NCI-H1694 treated with DMSO at 0.1 percent for 48 hours (cell line): ENCODE results near the gene GMCL2.
A peak's percentile ranks its signal among the peaks of the same experiment; 100 is the strongest.

Source experiments
- DNase-seq: peaks from one replicate; lab custom pipeline; 2025; lab: John Stamatoyannopoulos, UW

GMCL2 gene

DNA sequence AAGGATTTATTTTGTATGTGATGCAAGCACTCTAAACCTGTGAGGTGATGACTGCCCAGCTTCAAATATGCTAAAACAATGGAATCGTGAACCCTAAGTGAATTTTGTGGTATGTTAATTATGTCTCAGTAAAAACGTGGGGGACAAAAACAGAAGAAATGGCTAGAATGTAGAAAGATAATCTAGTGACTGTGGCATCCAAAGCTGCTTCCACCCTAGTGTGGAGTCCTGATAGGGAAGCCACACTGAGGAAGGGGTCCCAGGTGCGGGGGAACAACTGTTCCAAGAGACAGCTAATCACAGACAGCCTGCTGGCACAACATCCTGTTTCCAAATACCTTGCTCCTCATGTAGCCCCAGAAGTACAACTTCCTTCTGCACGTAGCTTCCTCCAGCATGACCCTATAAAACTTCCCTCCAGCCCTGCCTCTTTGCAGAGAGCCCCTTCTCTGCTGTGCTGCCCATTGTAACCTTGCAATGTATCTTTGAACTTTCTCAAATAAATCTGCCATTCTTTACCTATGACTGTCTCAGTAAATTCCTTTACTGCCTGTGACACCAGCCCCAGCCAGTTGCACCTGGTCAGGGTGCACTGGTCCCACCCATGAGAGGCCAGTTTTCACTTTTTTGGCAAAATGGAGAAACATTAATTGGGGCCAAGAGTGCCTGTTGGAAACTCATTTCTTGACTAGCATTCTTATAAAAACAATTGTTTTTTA lies 4.9 kb downstream of the GMCL2 start:
- DNase-seq: no peak

DNA sequence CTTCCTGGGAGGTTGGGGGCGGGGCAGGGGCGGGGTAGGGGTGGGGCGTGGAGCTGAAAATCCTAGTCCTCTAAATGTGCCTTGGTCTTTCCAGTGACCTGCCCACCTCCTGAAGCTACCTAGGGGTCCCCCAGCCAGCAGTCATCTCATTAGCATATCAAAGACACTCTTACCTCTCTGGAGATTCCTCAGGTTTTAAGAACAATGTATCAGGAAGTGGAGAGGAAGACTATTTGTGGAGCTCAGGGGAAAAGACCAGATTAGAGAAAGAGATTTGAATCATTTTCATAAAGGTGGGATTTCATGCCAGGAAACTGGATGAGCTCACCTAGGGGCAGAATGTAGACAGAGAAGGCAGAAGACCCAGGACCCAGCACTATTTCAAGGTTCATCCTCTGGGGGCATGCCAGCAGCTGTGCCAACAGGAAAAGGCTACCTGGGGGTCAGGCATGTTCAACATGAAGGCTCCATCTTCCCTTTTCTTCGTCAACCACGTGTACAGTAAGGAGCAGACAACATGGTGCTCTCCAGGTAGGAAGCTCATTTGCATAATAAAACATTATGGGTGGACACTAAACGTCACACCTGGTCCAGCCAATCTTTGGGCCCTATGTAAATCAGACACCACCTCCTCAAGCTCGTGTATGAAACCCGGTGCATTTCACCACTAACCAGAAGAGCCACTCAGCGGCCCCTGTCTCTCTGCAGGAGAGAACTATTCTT lies 6.9 kb downstream of the GMCL2 start:
- DNase-seq: no peak

- no peak for DNase-seq
Observed at GRCh38 chr5:178177569-178177968, 9.6 kb downstream of the GMCL2 start.

GRCh38 chr5:178176791-178177190 lies 10.4 kb downstream of the GMCL2 start:
- no peak for DNase-seq

- no peak for DNase-seq
Observed at GRCh38 chr5:178174456-178174855, 12.7 kb downstream of the GMCL2 start.

DNA sequence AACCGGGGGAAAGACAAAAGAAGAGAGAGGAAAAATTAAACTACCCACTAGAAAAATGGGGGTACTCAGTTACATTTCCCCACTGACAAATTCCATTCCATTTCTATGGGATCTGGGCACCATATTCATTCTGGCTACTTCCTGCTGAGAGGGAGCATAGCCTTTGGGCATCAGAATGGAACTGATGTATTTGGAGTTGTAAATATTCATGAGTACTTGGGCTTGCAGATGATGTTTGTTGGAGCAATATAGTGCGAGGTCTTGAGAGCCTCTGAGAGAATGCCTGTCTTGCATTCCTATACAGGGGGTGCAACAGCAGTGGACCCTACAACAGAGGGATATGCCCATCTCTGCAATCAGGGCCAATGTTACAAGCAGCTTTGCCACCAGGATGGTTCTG lies 16.7 kb downstream of the GMCL2 start:
- DNase-seq: no peak

DNA sequence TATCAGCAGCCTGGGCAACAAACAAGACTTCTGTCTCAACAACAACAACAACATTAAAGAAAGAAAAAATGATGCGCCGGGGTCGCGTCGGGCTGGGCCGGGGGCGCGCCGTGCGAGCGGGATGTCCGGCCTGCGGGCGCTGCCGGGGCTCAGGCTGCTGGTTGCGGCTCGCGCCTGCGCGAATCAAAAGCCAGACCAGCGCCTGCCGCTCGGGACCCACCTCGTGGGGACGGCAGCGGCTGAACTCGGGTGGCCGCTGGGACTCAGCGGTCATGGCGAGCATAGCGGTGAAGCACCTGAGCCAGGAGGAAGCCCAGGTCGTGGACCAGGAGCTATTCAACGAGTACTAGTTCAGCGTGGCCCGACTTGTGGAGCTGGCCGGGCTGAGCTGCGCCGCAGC lies 21.6 kb downstream of the GMCL2 start:
- DNase-seq: no peak

DNA sequence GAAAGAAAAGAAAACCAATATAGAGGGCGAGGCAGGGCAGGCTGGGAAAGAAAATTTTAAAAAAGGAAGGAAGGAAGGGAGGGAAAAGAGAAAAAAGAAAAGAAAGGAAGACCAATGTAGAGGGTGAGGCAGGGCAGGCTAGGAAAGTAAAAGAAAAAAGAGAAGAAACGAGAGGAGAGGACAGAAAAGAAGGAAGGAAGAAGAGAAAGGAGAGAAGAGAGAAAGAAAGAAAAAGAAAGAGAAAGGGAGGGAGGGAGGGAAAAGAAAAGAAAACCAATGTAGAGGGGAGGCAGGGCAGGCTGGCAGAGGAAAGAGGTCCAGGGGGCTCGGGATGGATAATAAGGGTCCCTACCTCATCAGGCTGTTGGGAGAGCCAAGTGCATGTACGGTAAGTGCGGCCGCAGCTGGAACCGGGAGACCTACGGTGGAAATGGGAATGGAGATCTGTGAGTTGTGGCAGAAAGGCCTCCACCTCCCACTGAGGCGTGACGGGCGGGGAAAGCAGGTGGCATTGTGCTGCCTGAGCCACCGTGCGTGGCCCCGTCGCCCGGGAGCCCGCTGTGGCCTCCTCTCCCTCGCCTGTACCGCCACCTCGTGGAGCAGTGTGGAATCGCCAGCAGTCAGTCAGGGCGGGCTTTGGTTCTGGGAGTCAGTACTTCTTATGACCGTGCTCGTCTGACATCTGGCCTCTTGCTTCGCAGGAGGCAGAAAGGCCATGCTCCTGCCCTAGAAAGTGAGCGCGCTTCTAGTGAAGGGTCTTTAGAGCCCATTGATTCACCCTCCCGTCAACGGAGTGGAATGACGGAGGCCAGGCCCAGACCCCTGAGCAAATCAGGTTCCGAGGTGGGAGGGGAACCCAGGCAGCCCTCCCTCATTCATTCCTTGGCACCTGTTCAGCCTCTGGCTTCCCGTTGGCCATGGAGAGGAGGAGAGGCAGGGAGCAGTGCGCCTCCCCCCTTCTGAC lies 23.1 kb downstream of the GMCL2 start:
- peak; percentile 80 for DNase-seq

DNA sequence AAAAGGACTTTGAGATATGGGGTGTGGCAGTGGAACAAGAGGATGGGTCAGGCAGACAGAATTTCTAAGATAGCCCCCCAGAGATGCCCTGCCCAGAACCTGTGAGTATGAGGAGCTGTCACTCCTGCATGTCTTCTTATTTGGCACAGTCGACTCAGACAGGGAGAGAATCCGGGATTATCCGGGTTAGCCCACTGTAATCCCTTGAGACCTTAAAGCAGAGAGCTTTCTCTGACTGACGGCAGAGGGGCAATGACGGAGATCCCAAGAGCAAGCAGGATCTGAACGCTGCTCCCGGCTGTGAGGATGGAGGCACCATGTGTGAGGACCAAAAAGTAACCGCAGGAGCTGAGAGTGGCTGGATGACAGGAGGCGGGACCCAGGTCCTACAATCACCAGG lies 24.7 kb downstream of the GMCL2 start:
- no peak for DNase-seq

- DNase-seq: no peak
Observed at GRCh38 chr5:178160176-178160575, 27.0 kb downstream of the GMCL2 start.

GRCh38 chr5:178155065-178155464 lies 32.1 kb downstream of the GMCL2 start:
- no peak for DNase-seq

DNA sequence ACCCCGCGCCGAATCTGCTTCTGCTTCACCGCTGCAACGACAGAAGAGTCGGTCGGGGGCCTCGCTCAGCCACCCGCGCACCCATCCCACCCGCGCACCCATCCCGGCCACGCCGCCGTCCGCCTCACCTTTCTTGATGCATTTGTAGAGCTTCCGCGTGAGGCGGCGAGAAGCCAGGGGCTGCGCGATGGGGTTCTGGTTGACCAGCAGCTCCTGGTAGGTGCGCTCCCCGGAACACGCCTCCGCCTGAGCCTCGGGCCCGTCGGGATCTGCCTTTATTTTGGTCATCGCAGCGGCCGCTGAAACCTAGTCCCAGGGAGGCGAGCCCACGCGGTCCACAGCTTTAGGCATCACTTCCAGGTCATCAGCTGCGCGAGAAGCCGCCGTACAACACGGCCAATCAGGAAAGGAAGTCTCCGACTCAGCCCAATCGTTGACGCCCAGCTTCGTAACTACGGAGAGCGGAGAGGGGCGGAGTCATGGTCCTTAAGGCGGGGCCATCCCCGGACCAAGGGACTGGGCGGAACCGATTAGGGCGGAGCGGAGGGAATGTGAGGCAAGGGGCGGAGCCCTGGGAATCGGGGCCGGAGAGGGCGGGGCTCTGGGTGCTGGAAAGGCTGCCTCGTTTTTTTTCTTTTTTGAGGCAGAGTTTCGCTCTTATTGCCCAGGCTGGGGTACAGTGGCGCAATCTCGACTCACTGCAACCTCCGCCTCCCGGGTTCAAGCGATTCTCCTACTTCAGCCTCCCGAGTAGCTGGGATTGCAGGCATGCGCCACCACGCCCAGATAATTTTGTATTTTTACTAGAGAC lies 33.4 kb downstream of the GMCL2 start, which contains the start of gene NHP2:
NHP2 (minus strand) TSS at position 356 of the 811 bp plus-strand sequence; CDS start at position 288, 68 bp downstream.
- DNase-seq: peak; percentile 95

DNA sequence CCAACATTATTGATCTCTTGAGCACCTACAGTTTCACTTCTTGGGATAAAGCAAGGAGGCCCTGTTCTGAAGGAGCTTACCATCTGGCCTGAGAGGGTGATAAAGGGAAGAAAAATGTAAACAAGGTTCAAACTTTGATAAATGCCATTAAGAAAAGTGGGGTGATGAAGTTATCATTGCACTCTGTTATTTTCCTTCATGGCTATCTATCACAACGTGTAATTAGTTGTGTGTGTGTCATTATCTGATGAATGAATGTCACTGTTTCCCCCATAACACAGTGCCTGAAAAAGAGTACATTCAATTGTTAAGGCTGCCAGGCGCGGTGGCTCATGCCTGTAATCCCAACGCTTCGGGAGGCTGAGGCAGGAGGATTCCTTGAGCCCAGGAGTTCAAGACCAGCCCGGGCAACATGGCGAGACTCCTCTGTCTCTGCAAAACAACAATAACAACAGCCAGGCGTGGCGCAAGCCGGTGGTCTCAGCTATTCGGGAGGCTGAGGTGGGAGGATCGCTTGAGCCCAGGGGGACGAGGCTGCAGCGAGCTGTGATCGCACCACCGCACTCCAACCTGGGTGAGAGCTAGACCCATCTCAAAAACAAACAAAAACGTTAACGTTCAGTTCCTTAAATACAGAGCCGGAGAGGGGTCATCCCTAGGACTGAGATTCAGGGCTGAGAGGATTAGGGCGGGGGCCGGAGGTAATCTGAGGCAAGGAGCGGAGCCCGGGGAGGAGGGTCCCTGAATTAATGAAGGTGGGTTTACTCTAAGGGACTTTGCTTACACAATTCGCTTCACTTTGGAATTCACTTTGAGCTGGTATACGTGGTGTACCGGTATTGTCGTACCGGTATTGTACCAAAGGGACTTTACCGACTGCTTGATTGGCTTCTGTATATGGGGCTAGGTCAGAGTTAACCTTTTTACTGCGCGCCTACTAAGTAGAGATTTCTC lies 34.4 kb downstream of the GMCL2 start:
- DNase-seq: no peak

DNA sequence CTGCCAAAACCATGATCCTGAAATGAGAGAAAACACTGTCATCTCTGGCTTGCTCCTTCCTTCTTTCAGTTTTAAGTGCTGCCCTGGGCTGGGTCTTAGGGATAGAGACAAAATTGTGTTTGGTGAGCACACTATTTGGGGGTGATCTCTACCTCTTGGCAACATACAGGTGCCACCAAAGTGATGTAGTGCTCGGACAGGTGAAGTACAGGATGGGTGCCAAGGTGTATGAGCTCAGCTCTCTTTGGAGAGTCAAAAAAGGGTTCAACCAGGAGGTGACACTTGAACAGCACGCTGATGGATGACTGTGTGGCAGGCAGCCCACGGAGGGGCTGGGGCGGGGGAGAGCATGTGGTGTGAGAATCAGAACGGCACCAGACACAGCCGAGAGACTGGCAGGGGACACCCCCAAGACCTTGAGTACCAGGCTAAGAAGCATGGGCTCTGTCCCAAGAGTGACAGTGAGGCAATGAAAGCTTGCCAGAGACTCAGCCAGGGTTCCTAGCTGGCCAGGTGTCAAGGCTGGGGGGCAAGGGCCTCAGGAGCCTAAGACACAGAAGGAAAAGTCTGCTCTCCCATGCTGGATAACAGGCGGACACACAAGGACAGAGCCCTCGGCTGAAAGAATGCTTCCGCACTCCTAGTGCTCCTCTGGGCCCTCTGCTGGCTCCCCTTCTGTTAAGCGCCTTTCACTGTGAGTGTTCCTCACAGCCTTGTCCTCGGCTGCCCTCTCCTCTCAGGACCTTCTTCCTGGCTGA lies 36.0 kb downstream of the GMCL2 start:
- DNase-seq: no peak

- DNase-seq: no peak
Observed at GRCh38 chr5:178149199-178149932, 37.8 kb downstream of the GMCL2 start.

DNA sequence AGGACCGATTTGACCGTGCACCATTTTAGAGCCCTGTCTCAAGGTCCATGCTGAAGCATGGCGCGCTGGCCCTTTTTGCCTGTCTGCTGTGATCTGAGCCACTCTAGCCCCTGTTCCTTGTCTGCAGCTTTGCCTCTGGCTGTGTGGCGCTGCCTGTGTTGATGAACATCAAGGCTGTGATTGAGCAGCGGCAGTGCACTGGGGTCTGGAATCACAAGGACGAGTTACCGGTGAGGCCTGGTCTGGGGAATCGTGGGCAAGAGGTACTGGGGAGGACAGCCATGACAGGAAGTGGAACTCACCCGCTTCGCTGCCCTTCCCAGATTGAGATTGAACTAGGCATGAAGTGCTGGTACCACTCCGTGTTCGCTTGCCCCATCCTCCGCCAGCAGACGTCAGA lies 39.8 kb downstream of the GMCL2 start:
- DNase-seq: no peak

DNA sequence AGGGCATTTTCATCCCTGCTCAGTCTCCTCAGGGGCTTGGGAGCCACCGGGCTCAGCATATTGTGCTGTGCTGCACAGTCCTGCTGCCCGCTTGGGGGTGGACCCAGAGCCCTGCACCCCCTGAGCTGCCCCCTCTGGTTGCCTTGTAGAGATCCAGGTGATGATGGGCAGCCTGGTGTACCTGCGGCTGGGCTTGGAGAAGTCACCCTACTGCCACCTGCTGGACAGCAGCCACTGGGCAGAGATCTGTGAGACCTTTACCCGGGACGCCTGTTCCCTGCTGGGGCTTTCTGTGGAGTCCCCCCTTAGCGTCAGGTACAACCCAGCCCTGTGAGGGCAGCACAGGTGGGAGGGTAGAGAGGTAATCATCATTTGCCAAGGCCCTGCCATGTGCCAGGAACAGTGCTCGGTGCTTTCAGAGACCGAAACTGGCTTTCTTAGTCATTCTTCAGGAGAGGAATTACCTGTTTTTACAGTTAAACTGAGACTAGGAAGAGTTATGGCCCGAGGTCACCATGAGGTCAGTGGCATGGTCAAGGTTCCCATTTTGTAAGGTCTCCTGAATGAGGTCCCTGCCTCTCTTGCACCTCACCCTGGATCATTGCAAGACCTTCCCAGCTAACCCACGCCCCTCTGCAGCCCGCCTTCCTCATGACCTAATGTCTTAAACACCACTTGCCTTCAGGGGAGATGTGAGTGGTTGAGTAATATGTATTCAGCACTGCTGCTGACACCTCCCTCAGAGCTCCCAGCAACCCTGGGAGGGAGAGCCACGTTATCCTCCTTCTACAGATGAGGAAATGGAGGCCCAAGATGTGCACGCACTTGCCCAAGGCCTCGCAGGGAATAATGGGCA lies 41.0 kb downstream of the GMCL2 start:
- DNase-seq: peak; percentile 21

DNA sequence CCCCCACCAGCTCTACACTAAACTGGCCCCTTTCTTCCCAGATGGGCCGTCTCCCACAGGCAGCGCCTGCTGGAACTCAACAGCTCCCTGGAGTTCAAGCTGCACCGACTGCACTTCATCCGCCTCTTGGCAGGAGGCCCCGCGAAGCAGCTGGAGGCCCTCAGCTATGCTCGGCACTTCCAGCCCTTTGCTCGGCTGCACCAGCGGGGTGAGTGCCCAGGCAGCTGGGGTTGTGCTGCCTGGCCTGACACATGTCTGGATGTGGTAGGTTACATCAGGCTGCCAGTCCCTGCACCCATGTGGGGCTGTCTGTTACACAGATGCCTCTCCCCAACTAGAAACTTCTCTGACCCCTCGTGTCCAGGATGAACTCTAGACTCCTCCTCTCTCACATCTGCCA lies 43.3 kb downstream of the GMCL2 start:
- DNase-seq: peak; percentile 77
